Activated T-helper 1 cell treated with Interleukin-2 at 50 U/mL for 16 hours (primary cell): ENCODE measurements around the gene C16orf89.
"Not testable (repeated sequence)": the region's sequence is repeated elsewhere in the genome, so short reads cannot be mapped to it uniquely, and the experiment has no call there.

Experiments used
- DNase-seq: peaks from one replicate; pipeline ENCODE4 v3.0.0-alpha.2; 2020; ENCODE audit warnings: low read depth

Gene C16orf89

GRCh38 chr16:5084099-5084731 is 18.5 kb upstream of the C16orf89 start:
- DNase-seq = not testable (repeated sequence)

- not testable (repeated sequence) for DNase-seq
Observed at GRCh38 chr16:5083646-5084045, 17.9 kb upstream of the C16orf89 start.

- not testable (repeated sequence) for DNase-seq
Observed at GRCh38 chr16:5080996-5081395, 15.2 kb upstream of the C16orf89 start.

- DNase-seq = not testable (repeated sequence)
Observed at GRCh38 chr16:5080461-5080860, 14.7 kb upstream of the C16orf89 start.

- DNase-seq = no peak
Observed at GRCh38 chr16:5078626-5079025, 12.9 kb upstream of the C16orf89 start.

- no peak for DNase-seq
Observed at GRCh38 chr16:5077304-5077703, 11.5 kb upstream of the C16orf89 start.

- no peak for DNase-seq
Observed at GRCh38 chr16:5075637-5076036, 9.9 kb upstream of the C16orf89 start.

- not testable (repeated sequence) for DNase-seq
Observed at GRCh38 chr16:5073771-5074170, 8.0 kb upstream of the C16orf89 start.

GRCh38 chr16:5073279-5073629 is 7.5 kb upstream of the C16orf89 start:
- DNase-seq = no peak

GRCh38 chr16:5072334-5073278 is 6.8 kb upstream of the C16orf89 start:
- DNase-seq = no peak

GRCh38 chr16:5071681-5072333 is 6.1 kb upstream of the C16orf89 start, which contains the start of gene ALG1:
TSS of gene ALG1 (plus strand) at chr16:5071843. CDS start at chr16:5071850, 7 bp downstream.
- peak; percentile 83 for DNase-seq

- no peak for DNase-seq
Observed at GRCh38 chr16:5071341-5071680, 5.6 kb upstream of the C16orf89 start.

- DNase-seq = no peak
Observed at GRCh38 chr16:5070431-5071186, 4.9 kb upstream of the C16orf89 start.

GRCh38 chr16:5069854-5070253 is 4.1 kb upstream of the C16orf89 start:
- DNase-seq = no peak

- DNase-seq = no peak
Observed at GRCh38 chr16:5069048-5069447, 3.3 kb upstream of the C16orf89 start.

GRCh38 chr16:5066511-5066910 is 755 bp upstream of the C16orf89 start:
- DNase-seq = no peak

GRCh38 chr16:5065326-5065725 is 430 bp downstream of the C16orf89 start:
- DNase-seq = no peak

- no peak for DNase-seq
Observed at GRCh38 chr16:5064915-5065314, 841 bp downstream of the C16orf89 start.

- no peak for DNase-seq
Observed at GRCh38 chr16:5062790-5063765, 2.7 kb downstream of the C16orf89 start.

- no peak for DNase-seq
Observed at GRCh38 chr16:5062051-5062450, 3.7 kb downstream of the C16orf89 start.
